ENCODE measurements around the gene WDFY4. TPM values are rescaled to one million over a fixed set of nuclear protein-coding genes. Genes with fewer than 3 reads are reported as not detected.

Gene WDFY4
- polyA plus RNA-seq, 10 donors = 1.6 to 4.8 (median 2.6) TPM

- no peak for DNase-seq
These were observed 220.6 kb downstream of the WDFY4 start for GRCh38 chr10:48905311-48905710.

GRCh38 chr10:48906841-48907240, 222.2 kb downstream of the WDFY4 start:
- DNase-seq = peak in 2 of 3 donors; percentile 23 to 64

- no peak for DNase-seq
These were observed 223.1 kb downstream of the WDFY4 start for GRCh38 chr10:48907730-48908129.

GRCh38 chr10:48910548-48910947, 225.9 kb downstream of the WDFY4 start:
- DNase-seq = no peak

GRCh38 chr10:48913674-48914073, 229.0 kb downstream of the WDFY4 start:
- no peak for DNase-seq

GRCh38 chr10:48923748-48924147, 239.1 kb downstream of the WDFY4 start:
- DNase-seq = no peak

GRCh38 chr10:48924988-48925387, 240.3 kb downstream of the WDFY4 start:
- DNase-seq = no peak

- peak in 1 of 3 donors; percentile 20 for DNase-seq
These were observed 241.6 kb downstream of the WDFY4 start for GRCh38 chr10:48926255-48926654.

- DNase-seq = peak in 1 of 3 donors; percentile 50
These were observed 242.3 kb downstream of the WDFY4 start for GRCh38 chr10:48926764-48927540.

GRCh38 chr10:48929413-48929990, 244.8 kb downstream of the WDFY4 start:
- no peak for DNase-seq

- DNase-seq = no peak
These were observed 246.5 kb downstream of the WDFY4 start for GRCh38 chr10:48931188-48931587.

- DNase-seq = no peak
These were observed 248.4 kb downstream of the WDFY4 start for GRCh38 chr10:48932831-48933664.

GRCh38 chr10:48934672-48935501, 250.2 kb downstream of the WDFY4 start:
- peak in 1 of 3 donors; percentile 39 for DNase-seq

GRCh38 chr10:48935577-48935976, 250.9 kb downstream of the WDFY4 start:
- DNase-seq = no peak

GRCh38 chr10:48937796-48938195, 253.1 kb downstream of the WDFY4 start:
- DNase-seq = no peak

- DNase-seq = no peak
These were observed 253.6 kb downstream of the WDFY4 start for GRCh38 chr10:48938281-48938680.

- DNase-seq = no peak
These were observed 254.4 kb downstream of the WDFY4 start for GRCh38 chr10:48938990-48939536.

GRCh38 chr10:48939790-48940325, 255.2 kb downstream of the WDFY4 start, which contains the start of gene LRRC18:
TSS of gene LRRC18 (minus strand) at chr10:48939840. CDS start at chr10:48914155, 25,685 bp downstream.
- DNase-seq = no peak

- DNase-seq = no peak
These were observed 255.7 kb downstream of the WDFY4 start for GRCh38 chr10:48940372-48940771.

GRCh38 chr10:48940958-48941357, 256.3 kb downstream of the WDFY4 start:
- no peak for DNase-seq

All from muscle of back (tissue), 11 donors.